Measurements from ENCODE around the gene TMED10.

- TF ChIP-seq CTCF (conservative IDR thresholded peaks at IDR 0.05 in 1 of 2, IDR thresholded peaks at IDR 0.05 in 1 of 2; ENCODE audit: low read depth in 1 of 2, low read length in 2 of 2) (no peak), EZH2 (IDR thresholded peaks at IDR 0.05; ENCODE audit: low read length, missing control alignments) (no peak)
These were observed 41.8 kb downstream of the TMED10 start for GRCh38 chr14:75134644-75135043.
